Measurements from ENCODE around the gene BBS9. TPM values are rescaled to one million over a fixed set of nuclear protein-coding genes. Genes with fewer than 3 reads are reported as not detected.

The BBS9 gene
- total and polyA plus RNA-seq, 9 of the 15 experiments (the other 6 are each of a cell fraction or from before 2014, with no cell fraction given), result 0.77 to 3.3 (median 2.4) TPM

GRCh38 chr7:33276325-33276724 lies 147.0 kb downstream of the BBS9 start:
- in situ Hi-C loops (cut with MboI), result no loop called here
- DNase-seq (ENCODE audit: extremely low read depth in 1 of 4, low spot score in 3 of 4), result no peak
- TF ChIP-seq ZNF551 (CRISPR knock-in tag; IDR thresholded peaks at IDR 0.05) (no peak), BCOR (IDR thresholded peaks at IDR 0.05) (no peak), NCOA1 (IDR thresholded peaks at IDR 0.05; ENCODE audit: low read depth) (no peak), TRIM25 (IDR thresholded peaks at IDR 0.05; ENCODE audit: borderline replicate concordance) (no peak), PHF8 (IDR thresholded peaks at IDR 0.05; ENCODE audit: borderline replicate concordance, low read length) (no peak)
- TF ChIP-seq, protein P1, sequence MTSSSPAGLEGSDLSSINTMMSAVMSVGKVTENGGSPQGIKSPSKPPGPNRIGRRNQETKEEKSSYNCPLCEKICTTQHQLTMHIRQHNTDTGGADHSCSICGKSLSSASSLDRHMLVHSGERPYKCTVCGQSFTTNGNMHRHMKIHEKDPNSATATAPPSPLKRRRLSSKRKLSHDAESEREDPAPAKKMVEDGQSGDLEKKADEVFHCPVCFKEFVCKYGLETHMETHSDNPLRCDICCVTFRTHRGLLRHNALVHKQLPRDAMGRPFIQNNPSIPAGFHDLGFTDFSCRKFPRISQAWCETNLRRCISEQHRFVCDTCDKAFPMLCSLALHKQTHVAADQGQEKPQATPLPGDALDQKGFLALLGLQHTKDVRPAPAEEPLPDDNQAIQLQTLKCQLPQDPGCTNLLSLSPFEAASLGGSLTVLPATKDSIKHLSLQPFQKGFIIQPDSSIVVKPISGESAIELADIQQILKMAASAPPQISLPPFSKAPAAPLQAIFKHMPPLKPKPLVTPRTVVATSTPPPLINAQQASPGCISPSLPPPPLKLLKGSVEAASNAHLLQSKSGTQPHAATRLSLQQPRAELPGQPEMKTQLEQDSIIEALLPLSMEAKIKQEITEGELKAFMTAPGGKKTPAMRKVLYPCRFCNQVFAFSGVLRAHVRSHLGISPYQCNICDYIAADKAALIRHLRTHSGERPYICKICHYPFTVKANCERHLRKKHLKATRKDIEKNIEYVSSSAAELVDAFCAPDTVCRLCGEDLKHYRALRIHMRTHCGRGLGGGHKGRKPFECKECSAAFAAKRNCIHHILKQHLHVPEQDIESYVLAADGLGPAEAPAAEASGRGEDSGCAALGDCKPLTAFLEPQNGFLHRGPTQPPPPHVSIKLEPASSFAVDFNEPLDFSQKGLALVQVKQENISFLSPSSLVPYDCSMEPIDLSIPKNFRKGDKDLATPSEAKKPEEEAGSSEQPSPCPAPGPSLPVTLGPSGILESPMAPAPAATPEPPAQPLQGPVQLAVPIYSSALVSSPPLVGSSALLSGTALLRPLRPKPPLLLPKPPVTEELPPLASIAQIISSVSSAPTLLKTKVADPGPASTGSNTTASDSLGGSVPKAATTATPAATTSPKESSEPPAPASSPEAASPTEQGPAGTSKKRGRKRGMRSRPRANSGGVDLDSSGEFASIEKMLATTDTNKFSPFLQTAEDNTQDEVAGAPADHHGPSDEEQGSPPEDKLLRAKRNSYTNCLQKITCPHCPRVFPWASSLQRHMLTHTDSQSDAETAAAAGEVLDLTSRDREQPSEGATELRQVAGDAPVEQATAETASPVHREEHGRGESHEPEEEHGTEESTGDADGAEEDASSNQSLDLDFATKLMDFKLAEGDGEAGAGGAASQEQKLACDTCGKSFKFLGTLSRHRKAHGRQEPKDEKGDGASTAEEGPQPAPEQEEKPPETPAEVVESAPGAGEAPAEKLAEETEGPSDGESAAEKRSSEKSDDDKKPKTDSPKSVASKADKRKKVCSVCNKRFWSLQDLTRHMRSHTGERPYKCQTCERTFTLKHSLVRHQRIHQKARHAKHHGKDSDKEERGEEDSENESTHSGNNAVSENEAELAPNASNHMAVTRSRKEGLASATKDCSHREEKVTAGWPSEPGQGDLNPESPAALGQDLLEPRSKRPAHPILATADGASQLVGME (CRISPR knock-in tag; IDR thresholded peaks at IDR 0.05), result no peak

More at GRCh38 chr7:33276325-33276724, 147.0 kb downstream of the BBS9 start:
- ChIA-PET POLR2A (no interaction called here), CTCF (ENCODE audit: low intra/inter-chr PET ratio) (no interaction called here)
- BruUV-seq (replicated peaks), result no TSS peak
- Histone ChIP-seq H3K9me3 (replicated peaks; ENCODE audit: control insufficient read depth, insufficient read depth, low read depth, low read length) (no peaks in the 10 kb centered on the region), H2AFZ (ENCODE audit: low read depth, low read length) (no peak overlapping the region), H3K27me3 (ENCODE audit: control insufficient read depth in 2 of 2, insufficient read depth in 2 of 2, low read length in 2 of 2) (no peaks in the 10 kb centered on the region), H3K36me3 (ENCODE audit: control insufficient read depth, insufficient read depth, low read length) (no peaks in the 10 kb centered on the region), H3K9ac (ENCODE audit: insufficient read depth in 1 of 2, low read depth in 2 of 2, low read length in 2 of 2) (no peak overlapping the region), H4K20me1 (replicated peaks; ENCODE audit: control insufficient read depth, insufficient read depth, low read length) (no peaks in the 10 kb centered on the region), H3K4me1 (replicated peaks in 1 of 2; ENCODE audit: control insufficient read depth in 2 of 2, insufficient read depth in 2 of 2, low read length in 2 of 2) (no peaks in the 10 kb centered on the region), H3K27ac (ENCODE audit: extremely low read depth, low read depth, low read length) (no peak overlapping the region), H3K79me2 (ENCODE audit: control insufficient read depth, insufficient read depth, low read length) (no peaks in the 10 kb centered on the region), H3K4me3 (no peak overlapping the region), H3K9me1 (ENCODE audit: control insufficient read depth, insufficient read depth, low read length) (no peaks in the 10 kb centered on the region), H3K4me2 (ENCODE audit: insufficient read depth, low read length) (no peak overlapping the region)
- 26% methylated on average over 3 of the region's 3 CpGs for WGBS (ENCODE audit: insufficient coverage, low coverage, missing lambda C conversion rate)
- no peak for FAIRE-seq
- intact Hi-C loops (cut with micrococcal nuclease), result no loop called here
- ATAC-seq, result no peak

All from K562 (cell line).